HepG2 (cell line): ENCODE data around the gene SYNE1. TPM values are rescaled to one million over a fixed set of nuclear protein-coding genes. Genes with fewer than 3 reads are reported as not detected.

Experiments used
- ATF7-NPFF ChIP-seq: sonication (generic); formaldehyde crosslinking; IDR thresholded peaks from 2 replicates; pipeline ENCODE4 v1.8.1; 2023; ENCODE audit warnings: mild to moderate bottlenecking, low read depth, missing genetic modification reagents, moderate library complexity
- ATM ChIP-seq: fragments of 450-650 bp; IDR thresholded peaks from 2 replicates; pipeline ENCODE4 v1.7.1; 2017; ENCODE audit warnings: mild to moderate bottlenecking, borderline replicate concordance
- BRCA1 ChIP-seq: sonication (generic); formaldehyde crosslinking; IDR thresholded peaks from 2 replicates; pipeline ENCODE4 v1.4.0; 2020; ENCODE audit warnings: missing genetic modification reagents
- FOXO4 ChIP-seq: sonication (generic); formaldehyde crosslinking; conservative IDR thresholded peaks from 2 replicates; pipeline ENCODE4 v1.8.1; 2023; ENCODE audit warnings: missing genetic modification reagents
- HOXA7 ChIP-seq: sonication (generic); formaldehyde crosslinking; IDR thresholded peaks from 2 replicates; pipeline ENCODE4 v1.8.1; 2022; ENCODE audit warnings: mild to moderate bottlenecking, missing genetic modification reagents, moderate library complexity
- LBX2 ChIP-seq: sonication (generic); formaldehyde crosslinking; IDR thresholded peaks from 2 replicates; pipeline ENCODE4 v1.5.0; 2020; ENCODE audit warnings: missing genetic modification reagents, mild to moderate bottlenecking, borderline replicate concordance
- MAZ ChIP-seq, 2 experiments: sonication (generic) in 1 of 2; formaldehyde crosslinking in 1 of 2; IDR thresholded peaks; 2 replicates each; pipeline versions ENCODE4 v1.5.0 to v1.6.1; 2012 to 2020; ENCODE audit warnings: low read depth in 2 of 2, mild to moderate bottlenecking in 2 of 2, borderline replicate concordance in 1 of 2, improper control_type of control experiment in 1 of 2, low read length in 1 of 2, missing genetic modification reagents in 1 of 2, moderate library complexity in 1 of 2
- NFE2L2 ChIP-seq: fragments of 150-350 bp; IDR thresholded peaks from 2 replicates; pipeline ENCODE4 v1.6.1; 2014; ENCODE audit warnings: low read length
- POLR2AphosphoS2 ChIP-seq: IDR thresholded peaks from 2 replicates; pipeline ENCODE4 v1.6.1; 2011; ENCODE audit warnings: low read depth, low read length, improper control_type of control experiment
- SMARCC2 ChIP-seq: fragments of 450-650 bp; IDR thresholded peaks from 2 replicates; pipeline ENCODE4 v1.6.1; 2017; ENCODE audit warnings: antibody characterized with exemption, mild to moderate bottlenecking
- SRSF9 ChIP-seq: fragments of 200-400 bp; formaldehyde crosslinking; IDR thresholded peaks from 2 replicates; pipeline ENCODE4 v1.6.1; 2018; ENCODE audit warnings: borderline replicate concordance, mild to moderate bottlenecking, low read depth, low read length; ENCODE audit not compliant: insufficient read depth, poor library complexity, severe bottlenecking
- ZNF180 ChIP-seq: sonication (generic); formaldehyde crosslinking; IDR thresholded peaks from 2 replicates; pipeline ENCODE4 v1.4.0; 2020; ENCODE audit warnings: low read depth, missing genetic modification reagents, borderline replicate concordance
- ZNF253 ChIP-seq: sonication (generic); formaldehyde crosslinking; IDR thresholded peaks from 2 replicates; pipeline ENCODE4 v1.8.0; 2022; ENCODE audit warnings: mild to moderate bottlenecking, missing genetic modification reagents, borderline replicate concordance
- ZNF274 ChIP-seq: sonication (generic); formaldehyde crosslinking; IDR thresholded peaks from 2 replicates; pipeline ENCODE4 v1.5.1; 2020; ENCODE audit warnings: mild to moderate bottlenecking, missing genetic modification reagents
- ZNF354B ChIP-seq: sonication (generic); formaldehyde crosslinking; IDR thresholded peaks from 2 replicates; pipeline ENCODE4 v1.8.0; 2022; ENCODE audit warnings: mild to moderate bottlenecking, missing genetic modification reagents
- ZNF709 ChIP-seq: sonication (generic); formaldehyde crosslinking; IDR thresholded peaks from 2 replicates; pipeline ENCODE4 v1.5.0; 2020; ENCODE audit warnings: mild to moderate bottlenecking, missing genetic modification reagents
- ZNF788 ChIP-seq: sonication (generic); formaldehyde crosslinking; IDR thresholded peaks from 2 replicates; pipeline ENCODE4 v1.5.0; 2020; ENCODE audit warnings: mild to moderate bottlenecking, missing genetic modification reagents, borderline replicate concordance
- polyA plus RNA-seq, 8 experiments: library from polyadenylated mRNA; depleted of rRNA in 3 of 8; stranded (reverse) in 7 of 8; unstranded in 1 of 8; fragments of >200 nt; fragmentation: Illumina TruSeq in 4 of 8; extraction: Trizol in 4 of 8; gene quantifications; 2 replicates each; pipeline versions ENCODE4 v1.2.1 to v1.2.3, GENCODE V29; 2011 to 2016; ENCODE audit warnings: low read depth in 4 of 8, missing spikeins in 1 of 8, mixed read lengths in 1 of 8; ENCODE audit not compliant: insufficient read depth in 1 of 8
- total RNA-seq, 5 experiments: library from RNA; depleted of rRNA; stranded (reverse); fragments of >200 nt; fragmentation: Illumina TruSeq; extraction: Trizol; gene quantifications; 2 replicates each; pipeline ENCODE4 v1.2.3, GENCODE V29; 2016; ENCODE audit warnings: low read depth in 1 of 5
- TF ChIP-seq, protein P1 (sequence below): sonication (generic); formaldehyde crosslinking; IDR thresholded peaks from 2 replicates; pipeline ENCODE4 v1.4.0; 2020; ENCODE audit warnings: missing genetic modification reagents
- TF ChIP-seq, protein P2 (sequence below): sonication (generic); formaldehyde crosslinking; IDR thresholded peaks from 2 replicates; pipeline ENCODE4 v1.8.1; 2022; ENCODE audit warnings: low read depth, mild to moderate bottlenecking, missing genetic modification reagents
- TF ChIP-seq, protein P3 (sequence below): sonication (generic); formaldehyde crosslinking; IDR thresholded peaks from 2 replicates; pipeline ENCODE4 v1.5.1; 2020; ENCODE audit warnings: missing genetic modification reagents, mild to moderate bottlenecking, borderline replicate concordance

SYNE1 gene
- total and polyA plus RNA-seq, 2 of the 13 experiments (the other 11 are each of a cell fraction or from before 2014, with no cell fraction given): 5.5 to 15.9 TPM

- no peak for TF ChIP-seq ATM
- no peak for TF ChIP-seq ZNF253 (CRISPR knock-in tag)
- TF ChIP-seq ZNF180 (CRISPR knock-in tag): no peak
- no peak for TF ChIP-seq SRSF9
- TF ChIP-seq, protein P1, sequence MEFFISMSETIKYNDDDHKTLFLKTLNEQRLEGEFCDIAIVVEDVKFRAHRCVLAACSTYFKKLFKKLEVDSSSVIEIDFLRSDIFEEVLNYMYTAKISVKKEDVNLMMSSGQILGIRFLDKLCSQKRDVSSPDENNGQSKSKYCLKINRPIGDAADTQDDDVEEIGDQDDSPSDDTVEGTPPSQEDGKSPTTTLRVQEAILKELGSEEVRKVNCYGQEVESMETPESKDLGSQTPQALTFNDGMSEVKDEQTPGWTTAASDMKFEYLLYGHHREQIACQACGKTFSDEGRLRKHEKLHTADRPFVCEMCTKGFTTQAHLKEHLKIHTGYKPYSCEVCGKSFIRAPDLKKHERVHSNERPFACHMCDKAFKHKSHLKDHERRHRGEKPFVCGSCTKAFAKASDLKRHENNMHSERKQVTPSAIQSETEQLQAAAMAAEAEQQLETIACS (CRISPR knock-in tag): no peak
- TF ChIP-seq ZNF709 (CRISPR knock-in tag): no peak; the same call in 1 of the 2 replicates
- no peak for TF ChIP-seq ZNF274 (CRISPR knock-in tag)
- TF ChIP-seq MAZ (IDR thresholded peaks at IDR 0.05; ENCODE audit: borderline replicate concordance, low read depth, low read length): no peak
- peak; percentile 43 for TF ChIP-seq MAZ (CRISPR knock-in tag; IDR thresholded peaks at IDR 0.05; ENCODE audit: low read depth)
- TF ChIP-seq BRCA1 (CRISPR knock-in tag): no peak
- TF ChIP-seq, protein P2, sequence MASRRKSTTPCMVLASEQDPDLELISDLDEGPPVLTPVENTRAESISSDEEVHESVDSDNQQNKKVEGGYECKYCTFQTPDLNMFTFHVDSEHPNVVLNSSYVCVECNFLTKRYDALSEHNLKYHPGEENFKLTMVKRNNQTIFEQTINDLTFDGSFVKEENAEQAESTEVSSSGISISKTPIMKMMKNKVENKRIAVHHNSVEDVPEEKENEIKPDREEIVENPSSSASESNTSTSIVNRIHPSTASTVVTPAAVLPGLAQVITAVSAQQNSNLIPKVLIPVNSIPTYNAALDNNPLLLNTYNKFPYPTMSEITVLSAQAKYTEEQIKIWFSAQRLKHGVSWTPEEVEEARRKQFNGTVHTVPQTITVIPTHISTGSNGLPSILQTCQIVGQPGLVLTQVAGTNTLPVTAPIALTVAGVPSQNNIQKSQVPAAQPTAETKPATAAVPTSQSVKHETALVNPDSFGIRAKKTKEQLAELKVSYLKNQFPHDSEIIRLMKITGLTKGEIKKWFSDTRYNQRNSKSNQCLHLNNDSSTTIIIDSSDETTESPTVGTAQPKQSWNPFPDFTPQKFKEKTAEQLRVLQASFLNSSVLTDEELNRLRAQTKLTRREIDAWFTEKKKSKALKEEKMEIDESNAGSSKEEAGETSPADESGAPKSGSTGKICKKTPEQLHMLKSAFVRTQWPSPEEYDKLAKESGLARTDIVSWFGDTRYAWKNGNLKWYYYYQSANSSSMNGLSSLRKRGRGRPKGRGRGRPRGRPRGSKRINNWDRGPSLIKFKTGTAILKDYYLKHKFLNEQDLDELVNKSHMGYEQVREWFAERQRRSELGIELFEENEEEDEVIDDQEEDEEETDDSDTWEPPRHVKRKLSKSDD (CRISPR knock-in tag): 0 out of 2 replicates have a peak, but pooled peaks have one; percentile 46
- no peak for TF ChIP-seq HOXA7
- no peak for TF ChIP-seq ZNF788 (CRISPR knock-in tag)
- TF ChIP-seq ZNF354B: no peak
- TF ChIP-seq, protein P3, sequence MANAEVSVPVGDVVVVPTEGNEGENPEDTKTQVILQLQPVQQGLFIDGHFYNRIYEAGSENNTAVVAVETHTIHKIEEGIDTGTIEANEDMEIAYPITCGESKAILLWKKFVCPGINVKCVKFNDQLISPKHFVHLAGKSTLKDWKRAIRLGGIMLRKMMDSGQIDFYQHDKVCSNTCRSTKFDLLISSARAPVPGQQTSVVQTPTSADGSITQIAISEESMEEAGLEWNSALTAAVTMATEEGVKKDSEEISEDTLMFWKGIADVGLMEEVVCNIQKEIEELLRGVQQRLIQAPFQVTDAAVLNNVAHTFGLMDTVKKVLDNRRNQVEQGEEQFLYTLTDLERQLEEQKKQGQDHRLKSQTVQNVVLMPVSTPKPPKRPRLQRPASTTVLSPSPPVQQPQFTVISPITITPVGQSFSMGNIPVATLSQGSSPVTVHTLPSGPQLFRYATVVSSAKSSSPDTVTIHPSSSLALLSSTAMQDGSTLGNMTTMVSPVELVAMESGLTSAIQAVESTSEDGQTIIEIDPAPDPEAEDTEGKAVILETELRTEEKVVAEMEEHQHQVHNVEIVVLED (CRISPR knock-in tag): 0 out of 2 replicates have a peak, but pooled peaks have one; percentile 36
- TF ChIP-seq FOXO4 (CRISPR knock-in tag): 0 out of 2 replicates have a peak, but pooled peaks have one; percentile 64
- no peak for TF ChIP-seq POLR2AphosphoS2
- TF ChIP-seq ATF7-NPFF (CRISPR knock-in tag): no peak
- no peak for TF ChIP-seq SMARCC2
- TF ChIP-seq NFE2L2: no peak
- no peak for TF ChIP-seq LBX2 (CRISPR knock-in tag)
Observed at GRCh38 chr6:152170702-152171667, 466.2 kb downstream of the SYNE1 start (continued).
